ENCODE measurements around the gene XRN1. TPM values are rescaled to one million over a fixed set of nuclear protein-coding genes. Genes with fewer than 3 reads are reported as not detected.

Gene XRN1
- total RNA-seq, 2 donors from 2014 or later = 16.1 to 19.4 TPM

DNA sequence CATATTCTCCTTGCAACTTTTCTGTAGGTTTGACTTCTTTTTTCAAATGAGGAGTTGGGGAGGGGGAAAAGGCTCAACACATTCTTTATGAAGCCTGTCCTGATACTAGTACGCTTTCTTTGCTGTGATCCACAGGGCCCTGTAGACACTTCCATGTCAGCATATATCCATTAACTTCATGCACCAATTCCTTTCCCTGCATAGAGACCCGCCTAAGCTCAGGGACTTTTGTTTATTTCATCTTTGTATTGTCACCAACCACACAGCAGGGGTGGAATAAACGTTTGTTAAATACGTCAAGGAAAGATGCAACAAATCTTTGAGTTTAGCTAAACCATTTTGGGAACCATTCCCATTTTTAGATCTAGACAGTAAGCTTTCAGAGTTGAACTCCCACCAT, 179.4 kb downstream of the XRN1 start:
- H3K4me3 ChIP-seq = no peak overlapping the region
- H3K4me1 ChIP-seq = no peaks in the 10 kb centered on the region
- TF ChIP-seq, protein P1, sequence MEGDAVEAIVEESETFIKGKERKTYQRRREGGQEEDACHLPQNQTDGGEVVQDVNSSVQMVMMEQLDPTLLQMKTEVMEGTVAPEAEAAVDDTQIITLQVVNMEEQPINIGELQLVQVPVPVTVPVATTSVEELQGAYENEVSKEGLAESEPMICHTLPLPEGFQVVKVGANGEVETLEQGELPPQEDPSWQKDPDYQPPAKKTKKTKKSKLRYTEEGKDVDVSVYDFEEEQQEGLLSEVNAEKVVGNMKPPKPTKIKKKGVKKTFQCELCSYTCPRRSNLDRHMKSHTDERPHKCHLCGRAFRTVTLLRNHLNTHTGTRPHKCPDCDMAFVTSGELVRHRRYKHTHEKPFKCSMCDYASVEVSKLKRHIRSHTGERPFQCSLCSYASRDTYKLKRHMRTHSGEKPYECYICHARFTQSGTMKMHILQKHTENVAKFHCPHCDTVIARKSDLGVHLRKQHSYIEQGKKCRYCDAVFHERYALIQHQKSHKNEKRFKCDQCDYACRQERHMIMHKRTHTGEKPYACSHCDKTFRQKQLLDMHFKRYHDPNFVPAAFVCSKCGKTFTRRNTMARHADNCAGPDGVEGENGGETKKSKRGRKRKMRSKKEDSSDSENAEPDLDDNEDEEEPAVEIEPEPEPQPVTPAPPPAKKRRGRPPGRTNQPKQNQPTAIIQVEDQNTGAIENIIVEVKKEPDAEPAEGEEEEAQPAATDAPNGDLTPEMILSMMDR (IDR thresholded peaks at IDR 0.05) = no peak
- no peaks in the 10 kb centered on the region for H3K36me3 ChIP-seq
- H3K27me3 ChIP-seq = no peaks in the 10 kb centered on the region
- H3K9me3 ChIP-seq = no peaks in the 10 kb centered on the region
- DNase-seq (ENCODE audit: low spot score) = no peak
- no peak overlapping the region for H3K27ac ChIP-seq

- TF ChIP-seq, protein P1 (IDR thresholded peaks at IDR 0.05) = no peak
Measured at GRCh38 chr3:142267269-142267668, 180.6 kb downstream of the XRN1 start.

DNA sequence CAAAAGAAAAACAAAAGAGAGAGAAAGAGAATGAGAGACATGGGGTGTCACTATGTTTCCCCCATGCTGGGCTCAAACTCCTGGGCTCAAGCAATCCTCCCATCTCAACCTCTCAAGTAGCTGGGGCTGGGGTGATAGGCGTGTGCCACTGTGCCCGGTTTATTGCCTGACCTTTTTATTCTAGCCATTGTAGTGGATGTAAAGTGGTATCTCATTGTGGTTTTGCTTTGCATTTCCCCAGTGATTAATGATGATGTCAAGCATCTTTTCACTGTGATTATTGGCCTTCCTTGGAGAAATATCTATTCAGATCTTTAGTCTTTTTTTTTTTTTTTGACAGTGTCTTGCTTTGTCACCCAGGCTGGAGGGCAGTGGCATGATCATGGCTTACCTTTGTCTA, 184.7 kb downstream of the XRN1 start:
- Histone ChIP-seq H3K27ac (no peak overlapping the region), H3K4me3 (no peak overlapping the region), H3K27me3 (no peaks in the 10 kb centered on the region), H3K9me3 (no peaks in the 10 kb centered on the region), H3K4me1 (no peaks in the 10 kb centered on the region), H3K36me3 (no peaks in the 10 kb centered on the region)
- DNase-seq (ENCODE audit: low spot score) = no peak
- TF ChIP-seq, protein P1 (IDR thresholded peaks at IDR 0.05) = no peak

More at GRCh38 chr3:142267269-142267668, 180.6 kb downstream of the XRN1 start:
- Histone ChIP-seq H3K36me3 (no peaks in the 10 kb centered on the region), H3K9me3 (no peaks in the 10 kb centered on the region), H3K27ac (no peak overlapping the region), H3K27me3 (no peaks in the 10 kb centered on the region), H3K4me1 (no peaks in the 10 kb centered on the region), H3K4me3 (no peak overlapping the region)
- DNase-seq (ENCODE audit: low spot score) = no peak

DNA sequence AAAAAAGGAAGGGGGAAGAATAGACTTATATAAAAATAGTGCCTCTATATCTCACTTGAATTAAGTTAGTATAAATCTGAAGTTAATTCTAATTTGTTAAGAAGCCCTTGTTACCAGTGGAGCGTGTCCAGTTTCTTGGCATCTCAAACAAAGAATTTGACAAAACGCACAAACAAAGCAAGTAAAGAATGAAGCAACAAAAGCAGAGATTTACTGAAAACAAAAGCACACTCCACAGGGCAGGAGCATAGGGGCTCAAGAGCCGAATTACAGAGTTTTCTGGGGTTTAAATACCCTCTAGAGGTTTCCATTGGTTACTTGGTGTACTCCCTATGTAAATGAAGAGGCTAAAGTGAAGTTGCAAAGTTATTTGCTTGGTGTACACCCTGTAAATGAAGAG, 188.5 kb downstream of the XRN1 start:
- Histone ChIP-seq H3K4me1 (no peaks in the 10 kb centered on the region), H3K4me3 (no peak overlapping the region), H3K27me3 (no peaks in the 10 kb centered on the region), H3K9me3 (peaks cover 0 to 12% of the 10 kb centered on the region in 2 donors), H3K27ac (no peak overlapping the region), H3K36me3 (no peaks in the 10 kb centered on the region)
- TF ChIP-seq, protein P1 (IDR thresholded peaks at IDR 0.05) = no peak
- DNase-seq (ENCODE audit: low spot score) = no peak

- Histone ChIP-seq H3K9me3 (peaks cover 0 to 25% of the 10 kb centered on the region in 2 donors), H3K27me3 (no peaks in the 10 kb centered on the region), H3K4me1 (no peaks in the 10 kb centered on the region), H3K4me3 (no peak overlapping the region), H3K27ac (no peak overlapping the region), H3K36me3 (no peaks in the 10 kb centered on the region)
- DNase-seq (ENCODE audit: low spot score) = no peak
- TF ChIP-seq, protein P1 (IDR thresholded peaks at IDR 0.05) = no peak
Measured at GRCh38 chr3:142256712-142257333, 191.0 kb downstream of the XRN1 start.

Other genes with a start within 250 kb of the XRN1 start
- 1 to 10 TPM; 6.4 to 7.1 TPM for gene GK5, start 222.5 kb downstream of the XRN1 start, total RNA-seq
- gene ATR, start 130.7 kb upstream of the XRN1 start, total RNA-seq = 10 to 100 TPM in 1 of 2 donors, 1 to 10 TPM in 1; 9.0 to 18.4 TPM
- 1 to 10 TPM in 1 of 2 donors, under 1 TPM in 1; 0.96 to 2.3 TPM for gene PLS1, start 148.4 kb upstream of the XRN1 start, total RNA-seq